Loucy (cell line): Measurements from ENCODE around the gene BEST1.

Source experiments
- EZH2phosphoT487 ChIP-seq: fragments of 200-600 bp; IDR thresholded peaks from 2 replicates; pipeline ENCODE4 v1.6.1; 2018; ENCODE audit warnings: antibody characterized with exemption, mild to moderate bottlenecking, moderate library complexity, borderline replicate concordance
- TF ChIP-seq, protein P1 (sequence below): fragments of 200-600 bp; sonication (generic); conservative IDR thresholded peaks from 2 replicates; pipeline ENCODE4 v1.5.1; 2014; ENCODE audit warnings: mild to moderate bottlenecking, antibody characterized with exemption, low read length

DNA sequence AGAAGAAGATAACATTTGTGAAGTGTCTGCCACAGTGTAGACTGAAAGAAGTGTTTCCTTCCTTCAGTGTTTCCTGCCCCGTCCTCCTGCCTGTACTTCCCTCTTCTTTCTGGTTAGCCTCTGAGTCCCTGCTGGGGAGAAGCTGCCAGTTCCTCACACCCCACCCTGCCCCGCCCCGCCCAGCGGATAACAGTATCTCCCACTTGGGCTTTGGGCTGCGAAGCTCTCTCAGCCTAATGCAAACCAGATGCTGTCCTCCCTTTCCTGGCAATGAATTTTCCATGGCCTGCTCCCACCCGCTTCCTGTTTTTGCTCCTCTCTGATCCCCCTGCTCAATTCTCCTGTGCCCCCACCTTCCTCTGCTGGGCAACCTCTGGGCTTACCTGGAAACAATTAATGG, 27.6 kb upstream of the BEST1 start:
- TF ChIP-seq, protein P1, sequence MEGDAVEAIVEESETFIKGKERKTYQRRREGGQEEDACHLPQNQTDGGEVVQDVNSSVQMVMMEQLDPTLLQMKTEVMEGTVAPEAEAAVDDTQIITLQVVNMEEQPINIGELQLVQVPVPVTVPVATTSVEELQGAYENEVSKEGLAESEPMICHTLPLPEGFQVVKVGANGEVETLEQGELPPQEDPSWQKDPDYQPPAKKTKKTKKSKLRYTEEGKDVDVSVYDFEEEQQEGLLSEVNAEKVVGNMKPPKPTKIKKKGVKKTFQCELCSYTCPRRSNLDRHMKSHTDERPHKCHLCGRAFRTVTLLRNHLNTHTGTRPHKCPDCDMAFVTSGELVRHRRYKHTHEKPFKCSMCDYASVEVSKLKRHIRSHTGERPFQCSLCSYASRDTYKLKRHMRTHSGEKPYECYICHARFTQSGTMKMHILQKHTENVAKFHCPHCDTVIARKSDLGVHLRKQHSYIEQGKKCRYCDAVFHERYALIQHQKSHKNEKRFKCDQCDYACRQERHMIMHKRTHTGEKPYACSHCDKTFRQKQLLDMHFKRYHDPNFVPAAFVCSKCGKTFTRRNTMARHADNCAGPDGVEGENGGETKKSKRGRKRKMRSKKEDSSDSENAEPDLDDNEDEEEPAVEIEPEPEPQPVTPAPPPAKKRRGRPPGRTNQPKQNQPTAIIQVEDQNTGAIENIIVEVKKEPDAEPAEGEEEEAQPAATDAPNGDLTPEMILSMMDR: no peak
- no peak for TF ChIP-seq EZH2phosphoT487
